HEK293 (cell line): ENCODE data around the gene P2RY11.

Experiments used
- CTCF ChIA-PET: fragments of 350-600 bp; formaldehyde crosslinking; extraction: SDS; loops from one replicate; lab custom pipeline; 2021; ENCODE audit warnings: antibody characterized with exemption; lab: Yijun Ruan, JAX
- POLR2A ChIA-PET: fragments of 300-600 bp; formaldehyde crosslinking; extraction: SDS; loops from one replicate; lab custom pipeline; 2020; ENCODE audit warnings: antibody characterized with exemption, inconsistent platforms; lab: Yijun Ruan, JAX
- H3K27ac ChIP-seq: fragments of 200-500 bp; sonication (Bioruptor generic); 2 replicates; pipeline ENCODE4 v1.5.1; 2014; ENCODE audit warnings: low read depth, low read length, control low read depth, inconsistent platforms; ENCODE audit errors: extremely low read depth
- H3K36me3 ChIP-seq, 2 experiments: fragments of 200-500 bp in 1 of 2; sonication (Bioruptor generic) in 1 of 2; 1 replicate in 1 of 2; 2 replicates in 1 of 2; pipeline ENCODE4 v1.5.1; 2014 to 2017; ENCODE audit warnings: inconsistent platforms in 2 of 2, low read length in 2 of 2; ENCODE audit not compliant: control insufficient read depth in 2 of 2, insufficient read depth in 1 of 2
- H3K4me1 ChIP-seq: fragments of 200-500 bp; sonication (Bioruptor generic); 2 replicates; pipeline ENCODE4 v1.5.1; 2014; ENCODE audit warnings: mild to moderate bottlenecking, low read length, inconsistent platforms; ENCODE audit not compliant: control insufficient read depth, insufficient read depth
- H3K4me3 ChIP-seq: 2 replicates; pipeline ENCODE4 v1.5.1; 2011; ENCODE audit warnings: low read depth, mild to moderate bottlenecking, control low read depth, low read length, moderate library complexity
- H3K9me3 ChIP-seq: fragments of 200-500 bp; sonication (Bioruptor generic); 2 replicates; pipeline ENCODE4 v1.5.1; 2014; ENCODE audit warnings: low read depth, low read length, inconsistent platforms; ENCODE audit not compliant: control insufficient read depth, insufficient read depth
- BCL11A ChIP-seq: fragments of 450-650 bp; formaldehyde crosslinking; IDR thresholded peaks from 2 replicates; pipeline ENCODE4 v1.5.1; 2016; ENCODE audit warnings: low read depth, missing biosample characterization, missing genetic modification characterization
- BCL11B ChIP-seq: fragments of 450-650 bp; formaldehyde crosslinking; IDR thresholded peaks from 2 replicates; pipeline ENCODE4 v1.5.1; 2016; ENCODE audit warnings: low read depth, missing biosample characterization, missing genetic modification characterization
- FEZF1 ChIP-seq: fragments of 450-650 bp; formaldehyde crosslinking; IDR thresholded peaks from 2 replicates; pipeline ENCODE4 v1.5.1; 2016; ENCODE audit warnings: missing biosample characterization, missing genetic modification characterization
- ZNF24 ChIP-seq: fragments of 450-650 bp; formaldehyde crosslinking; IDR thresholded peaks from 2 replicates; pipeline ENCODE4 v1.5.1; 2016; ENCODE audit warnings: missing biosample characterization, missing genetic modification characterization
- ZNF391 ChIP-seq: fragments of 450-650 bp; formaldehyde crosslinking; IDR thresholded peaks from 2 replicates; pipeline ENCODE4 v1.5.1; 2016; ENCODE audit warnings: low read depth, missing biosample characterization, missing genetic modification characterization, borderline replicate concordance
- ZNF777 ChIP-seq: fragments of 450-650 bp; formaldehyde crosslinking; IDR thresholded peaks from 2 replicates; pipeline ENCODE4 v1.5.1; 2017; ENCODE audit warnings: missing biosample characterization, missing genetic modification characterization, borderline replicate concordance
- ZNF792 ChIP-seq: fragments of 450-650 bp; formaldehyde crosslinking; IDR thresholded peaks from 2 replicates; pipeline ENCODE4 v1.5.1; 2016; ENCODE audit warnings: missing biosample characterization, missing genetic modification characterization
- TF ChIP-seq, protein P1 (sequence below): fragments of 450-650 bp; formaldehyde crosslinking; IDR thresholded peaks from 2 replicates; pipeline ENCODE4 v1.5.0; 2017; ENCODE audit warnings: missing biosample characterization, missing genetic modification characterization, borderline replicate concordance
- TF ChIP-seq, protein P2 (sequence below): fragments of 450-650 bp; formaldehyde crosslinking; IDR thresholded peaks from 2 replicates; pipeline ENCODE4 v1.5.1; 2016; ENCODE audit warnings: missing biosample characterization, missing genetic modification characterization
- TF ChIP-seq, protein P3 (sequence below): fragments of 450-650 bp; formaldehyde crosslinking; conservative IDR thresholded peaks from 2 replicates; pipeline ENCODE4 v1.5.1; 2016; ENCODE audit warnings: low read depth, missing biosample characterization, missing genetic modification characterization

Gene P2RY11

GRCh38 chr19:10086591-10087192 is 24.8 kb upstream of the P2RY11 start:
- peak overlapping the region; percentile 57; the same call in 1 of the 2 replicates for H3K4me3 ChIP-seq
- H3K36me3 ChIP-seq, result no peaks in the 10 kb centered on the region
- no peaks in the 10 kb centered on the region for H3K9me3 ChIP-seq
- no peaks in the 10 kb centered on the region for H3K4me1 ChIP-seq
- ChIA-PET CTCF (no interaction called here), POLR2A (interaction anchor here (0.6 kb wide), 1 partner anchor 1620 kb away, joined by 5 read pairs; no protein-coding TSS in a partner anchor)
- TF ChIP-seq BCL11A (tag by site-specific recombination), result 0 out of 2 replicates have a peak, but pooled peaks have one; percentile 60
- TF ChIP-seq, protein P1, sequence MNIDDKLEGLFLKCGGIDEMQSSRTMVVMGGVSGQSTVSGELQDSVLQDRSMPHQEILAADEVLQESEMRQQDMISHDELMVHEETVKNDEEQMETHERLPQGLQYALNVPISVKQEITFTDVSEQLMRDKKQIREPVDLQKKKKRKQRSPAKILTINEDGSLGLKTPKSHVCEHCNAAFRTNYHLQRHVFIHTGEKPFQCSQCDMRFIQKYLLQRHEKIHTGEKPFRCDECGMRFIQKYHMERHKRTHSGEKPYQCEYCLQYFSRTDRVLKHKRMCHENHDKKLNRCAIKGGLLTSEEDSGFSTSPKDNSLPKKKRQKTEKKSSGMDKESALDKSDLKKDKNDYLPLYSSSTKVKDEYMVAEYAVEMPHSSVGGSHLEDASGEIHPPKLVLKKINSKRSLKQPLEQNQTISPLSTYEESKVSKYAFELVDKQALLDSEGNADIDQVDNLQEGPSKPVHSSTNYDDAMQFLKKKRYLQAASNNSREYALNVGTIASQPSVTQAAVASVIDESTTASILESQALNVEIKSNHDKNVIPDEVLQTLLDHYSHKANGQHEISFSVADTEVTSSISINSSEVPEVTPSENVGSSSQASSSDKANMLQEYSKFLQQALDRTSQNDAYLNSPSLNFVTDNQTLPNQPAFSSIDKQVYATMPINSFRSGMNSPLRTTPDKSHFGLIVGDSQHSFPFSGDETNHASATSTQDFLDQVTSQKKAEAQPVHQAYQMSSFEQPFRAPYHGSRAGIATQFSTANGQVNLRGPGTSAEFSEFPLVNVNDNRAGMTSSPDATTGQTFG, result no peak
- TF ChIP-seq BCL11B (tag by site-specific recombination), result peak; percentile 78; the same call in 1 of the 2 replicates
- H3K27ac ChIP-seq, result no peak overlapping the region; the same call in 1 of the 2 replicates

GRCh38 chr19:10087296-10088061 is 24.0 kb upstream of the P2RY11 start:
- Histone ChIP-seq H3K4me1 (no peaks in the 10 kb centered on the region), H3K27ac (no peak overlapping the region), H3K4me3 (no peak overlapping the region), H3K36me3 (no peaks in the 10 kb centered on the region), H3K9me3 (no peaks in the 10 kb centered on the region)
- TF ChIP-seq FEZF1 (tag by site-specific recombination) (no peak), ZNF24 (tag by site-specific recombination) (peak; percentile 98), ZNF792 (tag by site-specific recombination) (0 out of 2 replicates have a peak, but pooled peaks have one; percentile 56)
- ChIA-PET POLR2A (interaction anchor here (0.7 kb wide), 1 partner anchor 855 kb away, joined by 5 read pairs; no protein-coding TSS in a partner anchor), CTCF (interaction anchor here (0.9 kb wide), 1 partner anchor 11 kb away, joined by 3 read pairs; no protein-coding TSS in a partner anchor)

GRCh38 chr19:10088949-10089554 is 22.4 kb upstream of the P2RY11 start:
- no peaks in the 10 kb centered on the region for H3K9me3 ChIP-seq
- no peak overlapping the region for H3K4me3 ChIP-seq
- TF ChIP-seq ZNF777 (tag by site-specific recombination), result no peak
- no peak for TF ChIP-seq BCL11B (tag by site-specific recombination)
- TF ChIP-seq, protein P2, sequence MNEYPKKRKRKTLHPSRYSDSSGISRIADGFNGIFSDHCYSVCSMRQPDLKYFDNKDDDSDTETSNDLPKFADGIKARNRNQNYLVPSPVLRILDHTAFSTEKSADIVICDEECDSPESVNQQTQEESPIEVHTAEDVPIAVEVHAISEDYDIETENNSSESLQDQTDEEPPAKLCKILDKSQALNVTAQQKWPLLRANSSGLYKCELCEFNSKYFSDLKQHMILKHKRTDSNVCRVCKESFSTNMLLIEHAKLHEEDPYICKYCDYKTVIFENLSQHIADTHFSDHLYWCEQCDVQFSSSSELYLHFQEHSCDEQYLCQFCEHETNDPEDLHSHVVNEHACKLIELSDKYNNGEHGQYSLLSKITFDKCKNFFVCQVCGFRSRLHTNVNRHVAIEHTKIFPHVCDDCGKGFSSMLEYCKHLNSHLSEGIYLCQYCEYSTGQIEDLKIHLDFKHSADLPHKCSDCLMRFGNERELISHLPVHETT (tag by site-specific recombination), result no peak
- TF ChIP-seq ZNF391 (tag by site-specific recombination), result no peak
- TF ChIP-seq, protein P3, sequence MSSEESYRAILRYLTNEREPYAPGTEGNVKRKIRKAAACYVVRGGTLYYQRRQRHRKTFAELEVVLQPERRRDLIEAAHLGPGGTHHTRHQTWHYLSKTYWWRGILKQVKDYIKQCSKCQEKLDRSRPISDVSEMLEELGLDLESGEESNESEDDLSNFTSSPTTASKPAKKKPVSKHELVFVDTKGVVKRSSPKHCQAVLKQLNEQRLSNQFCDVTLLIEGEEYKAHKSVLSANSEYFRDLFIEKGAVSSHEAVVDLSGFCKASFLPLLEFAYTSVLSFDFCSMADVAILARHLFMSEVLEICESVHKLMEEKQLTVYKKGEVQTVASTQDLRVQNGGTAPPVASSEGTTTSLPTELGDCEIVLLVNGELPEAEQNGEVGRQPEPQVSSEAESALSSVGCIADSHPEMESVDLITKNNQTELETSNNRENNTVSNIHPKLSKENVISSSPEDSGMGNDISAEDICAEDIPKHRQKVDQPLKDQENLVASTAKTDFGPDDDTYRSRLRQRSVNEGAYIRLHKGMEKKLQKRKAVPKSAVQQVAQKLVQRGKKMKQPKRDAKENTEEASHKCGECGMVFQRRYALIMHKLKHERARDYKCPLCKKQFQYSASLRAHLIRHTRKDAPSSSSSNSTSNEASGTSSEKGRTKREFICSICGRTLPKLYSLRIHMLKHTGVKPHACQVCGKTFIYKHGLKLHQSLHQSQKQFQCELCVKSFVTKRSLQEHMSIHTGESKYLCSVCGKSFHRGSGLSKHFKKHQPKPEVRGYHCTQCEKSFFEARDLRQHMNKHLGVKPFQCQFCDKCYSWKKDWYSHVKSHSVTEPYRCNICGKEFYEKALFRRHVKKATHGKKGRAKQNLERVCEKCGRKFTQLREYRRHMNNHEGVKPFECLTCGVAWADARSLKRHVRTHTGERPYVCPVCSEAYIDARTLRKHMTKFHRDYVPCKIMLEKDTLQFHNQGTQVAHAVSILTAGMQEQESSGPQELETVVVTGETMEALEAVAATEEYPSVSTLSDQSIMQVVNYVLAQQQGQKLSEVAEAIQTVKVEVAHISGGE (tag by site-specific recombination), result no peak
- H3K36me3 ChIP-seq, result no peaks in the 10 kb centered on the region
- H3K4me1 ChIP-seq, result no peaks in the 10 kb centered on the region
- ChIA-PET CTCF (no interaction called here), POLR2A (no interaction called here)
- no peak overlapping the region for H3K27ac ChIP-seq
